MM.1S (cell line): ENCODE results near the gene CDKN2C.
"Not testable (repeated sequence)": the region's sequence is repeated elsewhere in the genome, so short reads cannot be mapped to it uniquely, and the experiment has no call there.

ENCODE experiments used
- DNase-seq: peaks from one replicate; pipeline ENCODE4 v3.0.0-alpha.2; 2015
- H2AFZ ChIP-seq: fragments of 300-600 bp; sonication (generic); 2 replicates; pipeline ENCODE4 v1.6.0; 2016; ENCODE audit warnings: antibody characterized with exemption, low read length
- H3F3A ChIP-seq: fragments of 300-600 bp; sonication (generic); 2 replicates; pipeline ENCODE4 v1.6.1; 2016; ENCODE audit warnings: mild to moderate bottlenecking, antibody characterized with exemption, low read length, moderate library complexity, mixed read lengths; ENCODE audit not compliant: insufficient read depth
- H3K27ac ChIP-seq: fragments of 300-600 bp; sonication (generic); 2 replicates; pipeline ENCODE4 v1.5.1; 2016; ENCODE audit warnings: mild to moderate bottlenecking, low read length
- H3K27me3 ChIP-seq: fragments of 300-600 bp; sonication (generic); replicated peaks from 2 replicates; pipeline ENCODE4 v1.6.0; 2016; ENCODE audit warnings: low read length; ENCODE audit not compliant: insufficient read depth
- H3K36me3 ChIP-seq: fragments of 300-600 bp; sonication (generic); replicated peaks from 2 replicates; pipeline ENCODE4 v1.6.1; 2016; ENCODE audit warnings: mild to moderate bottlenecking, low read length, mixed read lengths; ENCODE audit not compliant: insufficient read depth
- H3K4me1 ChIP-seq: fragments of 300-600 bp; sonication (generic); 2 replicates; pipeline ENCODE4 v1.6.1; 2016; ENCODE audit warnings: low read length, mixed read lengths
- H3K4me2 ChIP-seq: fragments of 300-600 bp; sonication (generic); 2 replicates; pipeline ENCODE4 v1.6.0; 2016; ENCODE audit warnings: low read depth, low read length
- H3K4me3 ChIP-seq: fragments of 300-600 bp; sonication (generic); 2 replicates; pipeline ENCODE4 v1.5.1; 2016; ENCODE audit warnings: low read length, mixed read lengths
- H3K79me2 ChIP-seq: fragments of 300-600 bp; sonication (generic); 2 replicates; pipeline ENCODE4 v1.6.1; 2016; ENCODE audit warnings: mixed run types, low read length, mixed read lengths
- H3K9ac ChIP-seq: fragments of 300-600 bp; sonication (generic); 2 replicates; pipeline ENCODE4 v1.6.1; 2016; ENCODE audit warnings: low read length, mixed read lengths
- H3K9me2 ChIP-seq: fragments of 300-600 bp; sonication (generic); replicated peaks from 2 replicates; pipeline ENCODE4 v1.6.1; 2016; ENCODE audit warnings: mild to moderate bottlenecking, low read length, mixed read lengths; ENCODE audit not compliant: insufficient read depth
- H3K9me3 ChIP-seq: fragments of 300-600 bp; sonication (generic); replicated peaks from 2 replicates; pipeline ENCODE4 v1.6.1; 2016; ENCODE audit warnings: mild to moderate bottlenecking, low read length, mixed read lengths; ENCODE audit not compliant: insufficient read depth
- H4K20me1 ChIP-seq: fragments of 300-600 bp; sonication (generic); 2 replicates; pipeline ENCODE4 v1.6.1; 2016; ENCODE audit warnings: mild to moderate bottlenecking, low read length, moderate library complexity, mixed read lengths; ENCODE audit not compliant: insufficient read depth
- CTCF ChIP-seq: fragments of 300-600 bp; sonication (generic); IDR thresholded peaks from 2 replicates; pipeline ENCODE4 v1.5.1; 2016; ENCODE audit warnings: antibody characterized with exemption, low read length, mixed read lengths
- EZH2 ChIP-seq: fragments of 300-600 bp; sonication (generic); optimal IDR thresholded peaks from 2 replicates; pipeline ENCODE3; 2017; ENCODE audit warnings: low read depth, mild to moderate bottlenecking, antibody characterized with exemption, low read length, mixed read lengths
- EZH2phosphoT487 ChIP-seq: fragments of 300-600 bp; sonication (generic); IDR thresholded peaks from 2 replicates; pipeline ENCODE4 v1.6.1; 2018; ENCODE audit warnings: antibody characterized with exemption, low read length

The CDKN2C gene

GRCh38 chr1:50994997-50995396 lies 25.0 kb downstream of the CDKN2C start:
- H3K79me2 ChIP-seq = no peaks in the 10 kb centered on the region

GRCh38 chr1:50995651-50996050 lies 25.6 kb downstream of the CDKN2C start:
- no peak for TF ChIP-seq EZH2
- TF ChIP-seq EZH2phosphoT487 = no peak
- no peak for TF ChIP-seq CTCF
- no peaks in the 10 kb centered on the region for H3K79me2 ChIP-seq
- no peak for DNase-seq
- no peak overlapping the region for H3K27ac ChIP-seq
- no peak overlapping the region for H3K9ac ChIP-seq
- no peaks in the 10 kb centered on the region for H3K36me3 ChIP-seq
- H3K9me2 ChIP-seq = no peaks in the 10 kb centered on the region
- H4K20me1 ChIP-seq = no peaks in the 10 kb centered on the region
- H2AFZ ChIP-seq = no peak overlapping the region
- no peak overlapping the region for H3K4me2 ChIP-seq
- no peak overlapping the region for H3K4me3 ChIP-seq
- peaks cover 8% of the 10 kb centered on the region for H3K4me1 ChIP-seq
- no peaks in the 10 kb centered on the region for H3K27me3 ChIP-seq
- no peaks in the 10 kb centered on the region for H3K9me3 ChIP-seq
- H3F3A ChIP-seq = no peaks in the 10 kb centered on the region; the same call in 1 of the 2 replicates

More at GRCh38 chr1:50994997-50995396, 25.0 kb downstream of the CDKN2C start:
- Histone ChIP-seq H4K20me1 (no peaks in the 10 kb centered on the region), H3F3A (no peaks in the 10 kb centered on the region; the same call in 1 of the 2 replicates), H3K36me3 (no peaks in the 10 kb centered on the region), H3K27ac (no peak overlapping the region), H3K9me3 (no peaks in the 10 kb centered on the region), H3K4me3 (no peak overlapping the region), H3K4me2 (no peak overlapping the region), H3K9me2 (no peaks in the 10 kb centered on the region), H2AFZ (no peak overlapping the region), H3K27me3 (no peaks in the 10 kb centered on the region), H3K9ac (no peak overlapping the region), H3K4me1 (peaks cover 1% of the 10 kb centered on the region; the same call in 1 of the 2 replicates)
- DNase-seq = no peak
- no peak for TF ChIP-seq EZH2
- no peak for TF ChIP-seq CTCF
- no peak for TF ChIP-seq EZH2phosphoT487

GRCh38 chr1:50996083-50996482 lies 26.0 kb downstream of the CDKN2C start:
- H3K9me2 ChIP-seq = no peaks in the 10 kb centered on the region
- H3K27me3 ChIP-seq = no peaks in the 10 kb centered on the region
- H3K4me1 ChIP-seq = peaks cover 10% of the 10 kb centered on the region
- no peak overlapping the region for H3K4me2 ChIP-seq
- DNase-seq = no peak
- H2AFZ ChIP-seq = no peak overlapping the region
- TF ChIP-seq EZH2phosphoT487 = no peak
- TF ChIP-seq CTCF = no peak
- TF ChIP-seq EZH2 = no peak
- H3K27ac ChIP-seq = no peak overlapping the region
- H3K79me2 ChIP-seq = no peaks in the 10 kb centered on the region
- no peaks in the 10 kb centered on the region; the same call in 1 of the 2 replicates for H3F3A ChIP-seq
- no peaks in the 10 kb centered on the region for H3K9me3 ChIP-seq
- H3K9ac ChIP-seq = no peak overlapping the region
- H3K4me3 ChIP-seq = no peak overlapping the region
- no peaks in the 10 kb centered on the region for H4K20me1 ChIP-seq
- no peaks in the 10 kb centered on the region for H3K36me3 ChIP-seq

- not testable (repeated sequence) for H3K4me3 ChIP-seq, H3K36me3 ChIP-seq, H3K79me2 ChIP-seq, H3K9me2 ChIP-seq, H3K27me3 ChIP-seq, H3F3A ChIP-seq, H4K20me1 ChIP-seq, H2AFZ ChIP-seq, H3K9ac ChIP-seq, H3K27ac ChIP-seq, DNase-seq, H3K9me3 ChIP-seq, H3K4me2 ChIP-seq
- H3K4me1 ChIP-seq = peaks cover 10% of the 10 kb centered on the region
Measured at GRCh38 chr1:50999375-50999774, 29.3 kb downstream of the CDKN2C start.
